ENCODE results near the gene CUL4A. TPM values are rescaled to one million over a fixed set of nuclear protein-coding genes. Genes with fewer than 3 reads are reported as not detected.

The CUL4A gene
- total and polyA plus RNA-seq, 9 of the 15 experiments (the other 6 are each of a cell fraction or from before 2014, with no cell fraction given) = 21.1 to 92.0 (median 63.2) TPM

DNA sequence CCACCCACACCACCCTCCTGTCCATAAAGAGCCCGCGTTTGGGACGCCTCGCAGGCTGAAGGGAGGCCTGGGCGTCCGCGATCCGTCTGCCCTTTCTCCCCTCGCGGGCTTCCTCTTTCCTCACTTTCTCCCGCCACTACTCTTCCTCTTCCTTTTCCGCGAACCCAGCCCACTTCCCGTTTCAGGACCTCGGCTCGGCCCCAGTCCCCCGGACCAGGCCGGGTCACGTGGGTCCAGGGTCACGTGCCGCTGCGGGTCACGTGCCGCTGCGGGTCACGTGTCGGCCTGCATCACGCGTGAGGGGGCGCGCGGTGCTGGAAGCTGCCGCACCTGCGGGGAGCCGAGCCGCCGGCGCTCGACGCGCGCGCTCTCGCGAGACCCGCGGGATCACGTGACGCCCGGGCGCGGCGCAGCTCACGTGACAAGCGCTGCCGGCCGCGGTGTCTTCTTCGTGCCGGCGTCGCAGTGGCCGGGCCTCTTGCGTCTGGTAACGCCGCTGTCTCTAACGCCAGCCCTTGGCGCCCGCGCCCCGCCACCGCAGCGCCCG is 87.5 kb downstream of the CUL4A start, which contains the start of gene LAMP1 (continued):
- TF ChIP-seq, protein P1, sequence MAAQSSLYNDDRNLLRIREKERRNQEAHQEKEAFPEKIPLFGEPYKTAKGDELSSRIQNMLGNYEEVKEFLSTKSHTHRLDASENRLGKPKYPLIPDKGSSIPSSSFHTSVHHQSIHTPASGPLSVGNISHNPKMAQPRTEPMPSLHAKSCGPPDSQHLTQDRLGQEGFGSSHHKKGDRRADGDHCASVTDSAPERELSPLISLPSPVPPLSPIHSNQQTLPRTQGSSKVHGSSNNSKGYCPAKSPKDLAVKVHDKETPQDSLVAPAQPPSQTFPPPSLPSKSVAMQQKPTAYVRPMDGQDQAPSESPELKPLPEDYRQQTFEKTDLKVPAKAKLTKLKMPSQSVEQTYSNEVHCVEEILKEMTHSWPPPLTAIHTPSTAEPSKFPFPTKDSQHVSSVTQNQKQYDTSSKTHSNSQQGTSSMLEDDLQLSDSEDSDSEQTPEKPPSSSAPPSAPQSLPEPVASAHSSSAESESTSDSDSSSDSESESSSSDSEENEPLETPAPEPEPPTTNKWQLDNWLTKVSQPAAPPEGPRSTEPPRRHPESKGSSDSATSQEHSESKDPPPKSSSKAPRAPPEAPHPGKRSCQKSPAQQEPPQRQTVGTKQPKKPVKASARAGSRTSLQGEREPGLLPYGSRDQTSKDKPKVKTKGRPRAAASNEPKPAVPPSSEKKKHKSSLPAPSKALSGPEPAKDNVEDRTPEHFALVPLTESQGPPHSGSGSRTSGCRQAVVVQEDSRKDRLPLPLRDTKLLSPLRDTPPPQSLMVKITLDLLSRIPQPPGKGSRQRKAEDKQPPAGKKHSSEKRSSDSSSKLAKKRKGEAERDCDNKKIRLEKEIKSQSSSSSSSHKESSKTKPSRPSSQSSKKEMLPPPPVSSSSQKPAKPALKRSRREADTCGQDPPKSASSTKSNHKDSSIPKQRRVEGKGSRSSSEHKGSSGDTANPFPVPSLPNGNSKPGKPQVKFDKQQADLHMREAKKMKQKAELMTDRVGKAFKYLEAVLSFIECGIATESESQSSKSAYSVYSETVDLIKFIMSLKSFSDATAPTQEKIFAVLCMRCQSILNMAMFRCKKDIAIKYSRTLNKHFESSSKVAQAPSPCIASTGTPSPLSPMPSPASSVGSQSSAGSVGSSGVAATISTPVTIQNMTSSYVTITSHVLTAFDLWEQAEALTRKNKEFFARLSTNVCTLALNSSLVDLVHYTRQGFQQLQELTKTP (IDR thresholded peaks at IDR 0.05; ENCODE audit: low read depth in 1 of 2, partially characterized antibody in 2 of 2) = peak in 1 of 2 experiments; percentile 96
- peak in 1 of 2 experiments; percentile 94; a peak in 2 of 4 replicates for TF ChIP-seq RCOR1 (IDR thresholded peaks at IDR 0.05; ENCODE audit: borderline replicate concordance in 1 of 2, low read depth in 2 of 2, low read length in 2 of 2)
- TF ChIP-seq TARDBP (IDR thresholded peaks at IDR 0.05) = peak; percentile 70; the same call in 1 of the 2 replicates
- TF ChIP-seq KDM1A (IDR thresholded peaks at IDR 0.05) = no peak
- TF ChIP-seq TEAD2 (tag; IDR thresholded peaks at IDR 0.05) = no peak
- TF ChIP-seq, protein P2, sequence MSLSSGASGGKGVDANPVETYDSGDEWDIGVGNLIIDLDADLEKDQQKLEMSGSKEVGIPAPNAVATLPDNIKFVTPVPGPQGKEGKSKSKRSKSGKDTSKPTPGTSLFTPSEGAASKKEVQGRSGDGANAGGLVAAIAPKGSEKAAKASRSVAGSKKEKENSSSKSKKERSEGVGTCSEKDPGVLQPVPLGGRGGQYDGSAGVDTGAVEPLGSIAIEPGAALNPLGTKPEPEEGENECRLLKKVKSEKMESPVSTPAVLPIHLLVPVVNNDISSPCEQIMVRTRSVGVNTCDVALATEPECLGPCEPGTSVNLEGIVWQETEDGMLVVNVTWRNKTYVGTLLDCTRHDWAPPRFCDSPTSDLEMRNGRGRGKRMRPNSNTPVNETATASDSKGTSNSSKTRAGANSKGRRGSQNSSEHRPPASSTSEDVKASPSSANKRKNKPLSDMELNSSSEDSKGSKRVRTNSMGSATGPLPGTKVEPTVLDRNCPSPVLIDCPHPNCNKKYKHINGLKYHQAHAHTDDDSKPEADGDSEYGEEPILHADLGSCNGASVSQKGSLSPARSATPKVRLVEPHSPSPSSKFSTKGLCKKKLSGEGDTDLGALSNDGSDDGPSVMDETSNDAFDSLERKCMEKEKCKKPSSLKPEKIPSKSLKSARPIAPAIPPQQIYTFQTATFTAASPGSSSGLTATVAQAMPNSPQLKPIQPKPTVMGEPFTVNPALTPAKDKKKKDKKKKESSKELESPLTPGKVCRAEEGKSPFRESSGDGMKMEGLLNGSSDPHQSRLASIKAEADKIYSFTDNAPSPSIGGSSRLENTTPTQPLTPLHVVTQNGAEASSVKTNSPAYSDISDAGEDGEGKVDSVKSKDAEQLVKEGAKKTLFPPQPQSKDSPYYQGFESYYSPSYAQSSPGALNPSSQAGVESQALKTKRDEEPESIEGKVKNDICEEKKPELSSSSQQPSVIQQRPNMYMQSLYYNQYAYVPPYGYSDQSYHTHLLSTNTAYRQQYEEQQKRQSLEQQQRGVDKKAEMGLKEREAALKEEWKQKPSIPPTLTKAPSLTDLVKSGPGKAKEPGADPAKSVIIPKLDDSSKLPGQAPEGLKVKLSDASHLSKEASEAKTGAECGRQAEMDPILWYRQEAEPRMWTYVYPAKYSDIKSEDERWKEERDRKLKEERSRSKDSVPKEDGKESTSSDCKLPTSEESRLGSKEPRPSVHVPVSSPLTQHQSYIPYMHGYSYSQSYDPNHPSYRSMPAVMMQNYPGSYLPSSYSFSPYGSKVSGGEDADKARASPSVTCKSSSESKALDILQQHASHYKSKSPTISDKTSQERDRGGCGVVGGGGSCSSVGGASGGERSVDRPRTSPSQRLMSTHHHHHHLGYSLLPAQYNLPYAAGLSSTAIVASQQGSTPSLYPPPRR (CRISPR knock-in tag; IDR thresholded peaks at IDR 0.05; ENCODE audit: borderline replicate concordance) = no peak
- TF ChIP-seq NR2C2 (CRISPR knock-in tag; IDR thresholded peaks at IDR 0.05) = peak; percentile 83
- TF ChIP-seq NR2C2 (tag; IDR thresholded peaks at IDR 0.05) = peak; percentile 86
- TF ChIP-seq FUS (optimal IDR thresholded peaks at IDR 0.05; ENCODE audit: low read depth, low read length) = no peak
- TF ChIP-seq KAT8 (IDR thresholded peaks at IDR 0.05; ENCODE audit: low read depth) = peak; percentile 97
- TF ChIP-seq CBFB (CRISPR knock-in tag; IDR thresholded peaks at IDR 0.05) = no peak
- TF ChIP-seq GABPB2 (CRISPR knock-in tag; conservative IDR thresholded peaks at IDR 0.05) = no peak
- TF ChIP-seq, protein P3, sequence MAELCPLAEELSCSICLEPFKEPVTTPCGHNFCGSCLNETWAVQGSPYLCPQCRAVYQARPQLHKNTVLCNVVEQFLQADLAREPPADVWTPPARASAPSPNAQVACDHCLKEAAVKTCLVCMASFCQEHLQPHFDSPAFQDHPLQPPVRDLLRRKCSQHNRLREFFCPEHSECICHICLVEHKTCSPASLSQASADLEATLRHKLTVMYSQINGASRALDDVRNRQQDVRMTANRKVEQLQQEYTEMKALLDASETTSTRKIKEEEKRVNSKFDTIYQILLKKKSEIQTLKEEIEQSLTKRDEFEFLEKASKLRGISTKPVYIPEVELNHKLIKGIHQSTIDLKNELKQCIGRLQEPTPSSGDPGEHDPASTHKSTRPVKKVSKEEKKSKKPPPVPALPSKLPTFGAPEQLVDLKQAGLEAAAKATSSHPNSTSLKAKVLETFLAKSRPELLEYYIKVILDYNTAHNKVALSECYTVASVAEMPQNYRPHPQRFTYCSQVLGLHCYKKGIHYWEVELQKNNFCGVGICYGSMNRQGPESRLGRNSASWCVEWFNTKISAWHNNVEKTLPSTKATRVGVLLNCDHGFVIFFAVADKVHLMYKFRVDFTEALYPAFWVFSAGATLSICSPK (IDR thresholded peaks at IDR 0.05; ENCODE audit: borderline replicate concordance) = no peak
- TF ChIP-seq, protein P4, sequence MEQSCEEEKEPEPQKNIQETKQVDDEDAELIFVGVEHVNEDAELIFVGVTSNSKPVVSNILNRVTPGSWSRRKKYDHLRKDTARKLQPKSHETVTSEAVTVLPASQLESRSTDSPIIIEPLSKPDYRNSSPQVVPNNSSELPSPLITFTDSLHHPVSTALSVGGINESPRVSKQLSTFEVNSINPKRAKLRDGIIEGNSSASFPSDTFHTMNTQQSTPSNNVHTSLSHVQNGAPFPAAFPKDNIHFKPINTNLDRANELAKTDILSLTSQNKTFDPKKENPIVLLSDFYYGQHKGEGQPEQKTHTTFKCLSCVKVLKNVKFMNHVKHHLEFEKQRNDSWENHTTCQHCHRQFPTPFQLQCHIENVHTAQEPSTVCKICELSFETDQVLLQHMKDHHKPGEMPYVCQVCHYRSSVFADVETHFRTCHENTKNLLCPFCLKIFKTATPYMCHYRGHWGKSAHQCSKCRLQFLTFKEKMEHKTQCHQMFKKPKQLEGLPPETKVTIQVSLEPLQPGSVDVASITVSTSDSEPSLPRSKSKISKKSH (CRISPR knock-in tag; IDR thresholded peaks at IDR 0.05) = no peak
- TF ChIP-seq CEBPG (CRISPR knock-in tag; IDR thresholded peaks at IDR 0.05) = 0 out of 2 replicates have a peak, but pooled peaks have one; percentile 6
- TF ChIP-seq CEBPG (tag; conservative IDR thresholded peaks at IDR 0.05 in 1 of 2, IDR thresholded peaks at IDR 0.05 in 1 of 2) = no peak

Data from K562 (cell line).